GM12892 (cell line): ENCODE data around the gene DNAH6.

Experiments used
- POLR2A ChIP-seq: IDR thresholded peaks from 2 replicates; pipeline ENCODE4 v1.6.1; 2011; ENCODE audit warnings: low read depth, low read length, control low read depth
- POLR2AphosphoS5 ChIP-seq: IDR thresholded peaks from 2 replicates; pipeline ENCODE4 v1.6.1; 2011; ENCODE audit warnings: low read depth, low read length, control low read depth

GRCh38 chr2:84495539-84496146 is 20.7 kb upstream of the DNAH6 start:
- TF ChIP-seq POLR2A (no peak), POLR2AphosphoS5 (no peak)
